Activated T-cell treated with anti-CD3 and anti-CD28 coated beads, Interleukin-2, amount 50 U/mL, for 24 hours (primary cell): Measurements from ENCODE around the gene NELFA.
A peak's percentile ranks its signal among the peaks of the same experiment; 100 is the strongest.

Source experiments
- DNase-seq: peaks from one replicate; pipeline ENCODE4 v3.0.0-alpha.2; 2020
- H3K27ac Mint-ChIP-seq: 2 replicates; pipeline ENCODE4 v1.8.0; 2020; ENCODE audit warnings: mild to moderate bottlenecking, mixed read lengths
- H3K27me3 Mint-ChIP-seq: 2 replicates; pipeline ENCODE4 v1.8.0; 2020; ENCODE audit warnings: mixed read lengths
- H3K36me3 Mint-ChIP-seq: 2 replicates; pipeline ENCODE4 v1.8.0; 2020; ENCODE audit warnings: low read depth, mixed read lengths
- H3K4me1 Mint-ChIP-seq: 2 replicates; pipeline ENCODE4 v1.8.0; 2020; ENCODE audit warnings: low read depth, mixed read lengths
- H3K4me3 Mint-ChIP-seq: 2 replicates; pipeline ENCODE4 v1.8.0; 2020; ENCODE audit warnings: mild to moderate bottlenecking, moderate library complexity, mixed read lengths
- H3K9me3 Mint-ChIP-seq: 2 replicates; pipeline ENCODE4 v1.8.0; 2020; ENCODE audit warnings: mixed read lengths

The NELFA gene

GRCh38 chr4:1959104-1959384 lies 49.7 kb downstream of the NELFA start:
- Mint-ChIP-seq H3K9me3 (no peaks in the 10 kb centered on the region), H3K27ac (no peak overlapping the region), H3K27me3 (no peaks in the 10 kb centered on the region), H3K4me3 (no peak overlapping the region), H3K4me1 (peaks cover 1% of the 10 kb centered on the region), H3K36me3 (peaks cover 99% of the 10 kb centered on the region)
- no peak for DNase-seq

DNA sequence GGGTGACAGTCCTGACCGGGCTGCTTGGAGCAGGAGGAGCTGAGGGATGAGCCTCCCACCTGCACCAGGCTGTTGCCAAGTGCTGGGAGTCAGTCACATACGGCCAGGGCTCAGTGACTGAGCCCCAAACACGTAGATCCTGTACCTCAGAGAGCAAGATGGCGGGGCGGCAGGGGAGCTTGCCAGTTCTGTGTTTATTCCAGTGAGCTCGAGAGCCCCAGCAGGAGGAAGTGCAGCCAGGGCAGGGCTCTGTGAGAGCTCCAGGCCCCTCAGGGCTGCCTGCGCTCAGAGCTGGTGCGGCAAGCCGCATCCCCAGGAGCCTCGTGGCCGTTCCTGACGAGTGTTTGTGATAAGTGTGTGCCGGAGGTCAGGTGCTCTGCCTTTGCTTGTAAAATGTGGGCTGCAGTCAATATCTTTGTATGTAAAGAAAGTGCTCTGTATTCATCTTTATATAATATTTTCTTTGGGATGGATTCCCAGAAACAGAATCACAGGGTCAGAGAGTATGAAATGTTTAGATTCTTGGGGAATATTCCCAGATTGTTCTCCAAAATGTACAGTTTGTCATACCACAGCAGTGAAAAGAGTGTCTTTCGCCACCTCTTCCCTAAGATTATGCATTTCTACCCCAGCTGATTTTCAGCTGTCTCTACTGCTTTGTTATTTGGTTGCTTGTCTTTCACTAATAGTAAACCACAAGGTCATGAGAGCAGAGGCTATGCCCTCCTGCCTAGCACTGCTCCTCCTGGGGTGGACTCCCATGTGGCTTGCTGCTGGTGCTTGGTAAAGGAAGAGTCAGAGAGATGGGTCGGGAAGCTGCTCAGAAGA lies 50.3 kb downstream of the NELFA start:
- peaks cover 99% of the 10 kb centered on the region for H3K36me3 Mint-ChIP-seq
- no peaks in the 10 kb centered on the region for H3K27me3 Mint-ChIP-seq
- peak overlapping the region; percentile 33 for H3K27ac Mint-ChIP-seq
- no peak overlapping the region for H3K4me3 Mint-ChIP-seq
- DNase-seq = no peak
- no peaks in the 10 kb centered on the region for H3K4me1 Mint-ChIP-seq
- no peaks in the 10 kb centered on the region for H3K9me3 Mint-ChIP-seq

GRCh38 chr4:1956631-1957030 lies 52.1 kb downstream of the NELFA start:
- Mint-ChIP-seq H3K36me3 (peaks cover 99% of the 10 kb centered on the region), H3K4me1 (no peaks in the 10 kb centered on the region), H3K4me3 (no peak overlapping the region), H3K27me3 (no peaks in the 10 kb centered on the region), H3K9me3 (no peaks in the 10 kb centered on the region), H3K27ac (no peak overlapping the region)
- DNase-seq = no peak

GRCh38 chr4:1953335-1953734 lies 55.4 kb downstream of the NELFA start:
- no peak for DNase-seq
- Mint-ChIP-seq H3K9me3 (no peaks in the 10 kb centered on the region), H3K4me1 (no peaks in the 10 kb centered on the region), H3K36me3 (peaks cover 96% of the 10 kb centered on the region), H3K27me3 (no peaks in the 10 kb centered on the region), H3K4me3 (no peak overlapping the region), H3K27ac (no peak overlapping the region)

DNA sequence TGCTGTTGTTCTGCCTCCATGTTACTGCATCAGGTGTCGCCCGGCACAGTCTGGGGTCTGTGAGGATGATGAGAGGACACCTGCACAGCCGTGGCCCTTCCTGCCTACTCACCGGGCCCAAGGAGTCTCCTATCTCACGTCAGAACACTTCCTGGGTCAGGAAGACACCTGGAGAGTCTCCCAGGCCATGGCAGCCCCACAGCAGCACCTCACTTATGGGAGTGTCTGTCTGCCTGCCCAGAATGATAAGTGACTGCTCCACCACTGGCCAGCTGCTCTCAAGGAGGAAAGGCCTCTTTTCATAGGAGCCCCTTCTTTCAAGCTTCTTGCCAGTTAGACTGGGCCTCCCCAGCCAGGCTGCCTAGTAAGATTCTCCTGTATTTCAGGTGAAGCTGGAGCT lies 56.1 kb downstream of the NELFA start:
- peaks cover 96% of the 10 kb centered on the region for H3K36me3 Mint-ChIP-seq
- H3K9me3 Mint-ChIP-seq = no peaks in the 10 kb centered on the region
- no peaks in the 10 kb centered on the region for H3K27me3 Mint-ChIP-seq
- no peaks in the 10 kb centered on the region for H3K4me1 Mint-ChIP-seq
- no peak overlapping the region for H3K4me3 Mint-ChIP-seq
- DNase-seq = no peak
- peak overlapping the region; percentile 47 for H3K27ac Mint-ChIP-seq

GRCh38 chr4:1952058-1952700 lies 56.6 kb downstream of the NELFA start:
- Mint-ChIP-seq H3K4me3 (no peak overlapping the region), H3K36me3 (peaks cover 96% of the 10 kb centered on the region), H3K4me1 (no peaks in the 10 kb centered on the region), H3K9me3 (no peaks in the 10 kb centered on the region), H3K27ac (no peak overlapping the region), H3K27me3 (no peaks in the 10 kb centered on the region)
- DNase-seq = no peak

DNA sequence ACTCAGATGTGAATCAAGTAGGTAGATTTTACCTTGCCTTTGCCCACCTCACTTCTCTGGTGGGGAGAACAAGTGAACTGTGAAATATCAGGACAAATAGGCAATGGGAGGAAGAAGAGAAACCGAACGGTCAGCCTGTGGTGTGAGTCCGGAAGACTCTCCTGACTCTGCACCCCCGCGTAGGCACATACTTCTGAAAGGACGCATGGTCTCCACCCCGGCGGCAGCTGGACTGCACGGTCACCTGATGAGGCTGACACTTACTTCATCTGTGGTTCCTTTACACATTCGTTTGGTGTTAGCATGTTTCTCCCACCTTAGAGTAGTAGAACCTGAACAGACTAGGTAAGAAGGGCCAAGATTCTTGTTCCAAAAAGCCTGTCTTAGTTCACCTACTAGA lies 58.4 kb downstream of the NELFA start:
- Mint-ChIP-seq H3K27ac (no peak overlapping the region), H3K4me1 (no peaks in the 10 kb centered on the region), H3K9me3 (no peaks in the 10 kb centered on the region), H3K4me3 (no peak overlapping the region), H3K27me3 (no peaks in the 10 kb centered on the region), H3K36me3 (peaks cover 92% of the 10 kb centered on the region)
- DNase-seq = no peak

GRCh38 chr4:1948892-1949436 lies 59.8 kb downstream of the NELFA start:
- Mint-ChIP-seq H3K27me3 (no peaks in the 10 kb centered on the region), H3K9me3 (no peaks in the 10 kb centered on the region), H3K27ac (no peak overlapping the region), H3K4me1 (no peaks in the 10 kb centered on the region), H3K4me3 (no peak overlapping the region), H3K36me3 (peaks cover 90% of the 10 kb centered on the region)
- no peak for DNase-seq

DNA sequence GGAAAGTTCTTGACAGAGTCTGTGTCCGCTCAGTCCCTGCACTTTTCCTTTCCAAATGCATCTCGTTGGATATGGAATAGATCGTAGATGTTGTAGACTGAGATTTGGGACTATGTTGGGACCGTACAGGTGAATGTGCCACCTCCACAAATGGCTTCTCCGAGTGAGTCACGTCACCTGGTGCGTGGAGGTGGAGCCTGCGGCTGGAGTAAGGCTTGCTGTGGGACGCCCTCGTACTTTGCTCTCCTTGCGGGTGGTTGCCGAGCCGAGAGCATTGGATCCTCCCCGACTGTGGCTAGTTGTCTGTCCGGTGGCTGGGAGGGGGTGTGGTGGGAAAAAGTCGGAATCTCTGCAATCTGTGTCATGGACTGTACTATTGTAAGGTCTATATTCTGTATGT lies 60.5 kb downstream of the NELFA start:
- Mint-ChIP-seq H3K4me1 (no peaks in the 10 kb centered on the region), H3K27ac (no peak overlapping the region), H3K4me3 (no peak overlapping the region), H3K36me3 (peaks cover 90% of the 10 kb centered on the region), H3K9me3 (no peaks in the 10 kb centered on the region), H3K27me3 (no peaks in the 10 kb centered on the region)
- no peak for DNase-seq

DNA sequence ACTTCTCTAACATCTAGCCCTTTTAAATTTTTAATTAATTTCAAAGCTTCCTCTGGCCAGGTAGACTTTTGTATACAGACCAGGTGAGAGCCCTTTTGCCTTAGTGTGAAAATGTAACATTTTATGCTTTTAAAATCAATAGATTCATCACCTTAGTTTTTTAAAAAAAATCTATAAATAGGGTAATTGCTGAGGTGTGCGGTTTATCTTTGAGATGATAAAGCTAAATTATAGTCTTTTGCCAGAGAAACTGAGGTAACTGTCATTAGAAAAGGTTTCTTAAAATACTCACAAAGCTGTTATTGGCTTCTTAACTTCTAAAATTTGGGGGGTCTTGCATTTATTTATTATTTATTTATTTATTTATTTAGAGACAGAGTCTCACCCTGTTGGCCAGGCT lies 62.9 kb downstream of the NELFA start:
- H3K27ac Mint-ChIP-seq = no peak overlapping the region
- no peaks in the 10 kb centered on the region for H3K4me1 Mint-ChIP-seq
- H3K36me3 Mint-ChIP-seq = peaks cover 90% of the 10 kb centered on the region
- H3K27me3 Mint-ChIP-seq = no peaks in the 10 kb centered on the region
- H3K4me3 Mint-ChIP-seq = no peak overlapping the region
- no peaks in the 10 kb centered on the region for H3K9me3 Mint-ChIP-seq
- DNase-seq = no peak

- no peak for DNase-seq
- H3K27me3 Mint-ChIP-seq = no peaks in the 10 kb centered on the region
- H3K27ac Mint-ChIP-seq = no peak overlapping the region
- no peaks in the 10 kb centered on the region for H3K9me3 Mint-ChIP-seq
- no peaks in the 10 kb centered on the region for H3K4me1 Mint-ChIP-seq
- peaks cover 90% of the 10 kb centered on the region for H3K36me3 Mint-ChIP-seq
- H3K4me3 Mint-ChIP-seq = no peak overlapping the region
Observed at GRCh38 chr4:1945124-1945895, 63.5 kb downstream of the NELFA start.

GRCh38 chr4:1943928-1944327 lies 64.8 kb downstream of the NELFA start:
- H3K27me3 Mint-ChIP-seq = no peaks in the 10 kb centered on the region
- DNase-seq = no peak

DNA sequence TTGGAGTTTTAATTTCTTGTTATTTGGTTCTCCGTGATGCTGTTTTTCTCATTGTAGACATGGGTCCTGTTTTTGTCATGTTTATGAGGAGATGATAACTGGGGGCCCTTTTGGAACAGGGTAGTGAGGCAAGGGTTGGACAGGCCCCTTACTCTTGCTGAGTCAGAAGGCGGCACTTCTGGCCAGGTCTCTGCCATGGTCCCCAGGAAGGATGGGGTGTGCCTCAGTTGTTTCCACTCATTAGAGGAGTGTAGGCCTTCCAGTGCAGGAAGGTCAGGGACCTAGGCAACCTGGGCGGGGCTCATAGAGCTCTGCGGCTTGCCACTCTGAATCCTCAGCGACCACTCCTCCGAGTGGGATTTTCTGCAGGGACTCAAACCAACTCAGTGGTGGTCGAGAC lies 68.2 kb downstream of the NELFA start:
- no peaks in the 10 kb centered on the region for H3K4me1 Mint-ChIP-seq
- no peaks in the 10 kb centered on the region for H3K27me3 Mint-ChIP-seq
- no peak overlapping the region for H3K27ac Mint-ChIP-seq
- no peak overlapping the region for H3K4me3 Mint-ChIP-seq
- no peak for DNase-seq
- H3K9me3 Mint-ChIP-seq = no peaks in the 10 kb centered on the region
- H3K36me3 Mint-ChIP-seq = peaks cover 95% of the 10 kb centered on the region

More at GRCh38 chr4:1943928-1944327, 64.8 kb downstream of the NELFA start:
- Mint-ChIP-seq H3K4me3 (no peak overlapping the region), H3K4me1 (no peaks in the 10 kb centered on the region), H3K27ac (no peak overlapping the region), H3K36me3 (peaks cover 92% of the 10 kb centered on the region), H3K9me3 (no peaks in the 10 kb centered on the region)

- H3K27me3 Mint-ChIP-seq = no peaks in the 10 kb centered on the region
- no peak for DNase-seq
- no peaks in the 10 kb centered on the region for H3K4me1 Mint-ChIP-seq
- no peak overlapping the region for H3K4me3 Mint-ChIP-seq
- peaks cover 94% of the 10 kb centered on the region for H3K36me3 Mint-ChIP-seq
- peak overlapping the region; percentile 55 for H3K27ac Mint-ChIP-seq
- no peaks in the 10 kb centered on the region for H3K9me3 Mint-ChIP-seq
Observed at GRCh38 chr4:1939664-1940509, 68.9 kb downstream of the NELFA start.
